Heart left ventricle (tissue), 13 donors: ENCODE measurements around the gene CDH26.

Source experiments
- POLR2A ChIP-seq, 2 donors: fragments of 450-650 bp; IDR thresholded peaks; one replicate each; pipeline ENCODE4 v1.6.1; 2017; ENCODE audit warnings: antibody characterized with exemption in 2 of 2, mild to moderate bottlenecking in 2 of 2, moderate library complexity in 2 of 2
- TF ChIP-seq, protein P1 (sequence below), 12 donors: fragments of 200-600 bp; sonication (generic) in 4 of 12; IDR thresholded peaks; one replicate each; pipeline versions ENCODE4 v1.5.0 to v1.8.0; 2018 to 2022; ENCODE audit warnings: antibody characterized with exemption in 12 of 12, mild to moderate bottlenecking in 5 of 12
- donor health status: ischemic (EF 13 %, LVEDD 7.1; RV severe dilation, severe dysfunction).
- donor health status: DM: no; HTN: yes; CAD: no.
- donor health status: DM: no; HTN: no; CAD: no.
- donor health status: ischemic (EF 25% LVEDD 6.9; RV normal size, moderate dysfunction).
- donor health status: ischemic (EF 25% LVEDD 5.7; RV mildly dilated, moderate dysfunction).
- donor health status: ischemic (EF 35%, LVEDD 5.7; RV mildly dilated, moderate dysfunction).
- donor health status: nonischemic (EF 11% LVEDD 7.7; RV severe dilation, severe dysfunction).
- donor health status: DM: yes; HTN: yes; CAD: no.
- donor health status: PGD.
- donor health status: ischemic (EF 29% LVEDD 5.4; RV normal size, mild dysfunction).
- donor health status: nonischemic (EF 23%, LVEDD 6.1; RV moderate dilation, normal function).

DNA sequence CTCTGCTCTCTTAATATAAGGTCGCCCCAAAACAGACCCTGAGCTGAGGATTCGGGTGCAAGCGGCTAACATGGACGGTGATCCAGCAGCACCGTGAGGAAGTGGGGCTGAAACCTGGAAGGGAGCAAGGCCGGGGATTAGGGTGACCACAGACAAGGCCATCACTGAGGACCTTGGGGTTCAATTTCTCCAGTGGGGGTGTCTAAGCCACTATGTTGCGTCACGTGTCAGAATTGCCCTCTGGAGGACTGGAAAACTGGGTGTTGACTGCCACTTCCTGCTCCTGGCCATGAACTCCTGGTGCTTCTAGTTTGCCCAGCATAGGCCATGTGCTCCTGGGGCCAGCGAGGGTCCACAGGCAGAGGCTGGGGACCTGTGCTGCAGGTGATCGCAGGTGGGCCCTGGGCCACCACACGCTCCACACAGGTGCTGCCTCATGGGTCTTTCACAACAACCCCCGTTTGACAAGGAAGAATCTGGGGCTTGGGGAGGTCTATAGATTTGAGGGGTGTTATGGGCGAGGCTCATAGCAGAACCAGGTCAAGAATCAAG lies 101.9 kb downstream of the CDH26 start:
- TF ChIP-seq, protein P1, sequence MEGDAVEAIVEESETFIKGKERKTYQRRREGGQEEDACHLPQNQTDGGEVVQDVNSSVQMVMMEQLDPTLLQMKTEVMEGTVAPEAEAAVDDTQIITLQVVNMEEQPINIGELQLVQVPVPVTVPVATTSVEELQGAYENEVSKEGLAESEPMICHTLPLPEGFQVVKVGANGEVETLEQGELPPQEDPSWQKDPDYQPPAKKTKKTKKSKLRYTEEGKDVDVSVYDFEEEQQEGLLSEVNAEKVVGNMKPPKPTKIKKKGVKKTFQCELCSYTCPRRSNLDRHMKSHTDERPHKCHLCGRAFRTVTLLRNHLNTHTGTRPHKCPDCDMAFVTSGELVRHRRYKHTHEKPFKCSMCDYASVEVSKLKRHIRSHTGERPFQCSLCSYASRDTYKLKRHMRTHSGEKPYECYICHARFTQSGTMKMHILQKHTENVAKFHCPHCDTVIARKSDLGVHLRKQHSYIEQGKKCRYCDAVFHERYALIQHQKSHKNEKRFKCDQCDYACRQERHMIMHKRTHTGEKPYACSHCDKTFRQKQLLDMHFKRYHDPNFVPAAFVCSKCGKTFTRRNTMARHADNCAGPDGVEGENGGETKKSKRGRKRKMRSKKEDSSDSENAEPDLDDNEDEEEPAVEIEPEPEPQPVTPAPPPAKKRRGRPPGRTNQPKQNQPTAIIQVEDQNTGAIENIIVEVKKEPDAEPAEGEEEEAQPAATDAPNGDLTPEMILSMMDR (IDR thresholded peaks at IDR 0.05) = no peak
- TF ChIP-seq POLR2A (IDR thresholded peaks at IDR 0.05) = no peak
